Ramos (cell line): ENCODE data around the gene DNM1.

Experiments
- in situ Hi-C: fragments of 300-500 bp; cut with MboI; formaldehyde crosslinking; loops from one replicate; pipeline ENCODE4 v1.14.3; 2022; ENCODE audit warnings: low sequenced_read_pairs; ENCODE audit not compliant: unreplicated experiment

The DNM1 gene

GRCh38 chr9:128247226-128247803 is 44.1 kb downstream of the DNM1 start:
- in situ Hi-C loops, result no loop called here

- in situ Hi-C loops, result no loop called here
These were observed 46.4 kb downstream of the DNM1 start for GRCh38 chr9:128249558-128249907.

GRCh38 chr9:128249908-128250838 is 47.0 kb downstream of the DNM1 start:
- in situ Hi-C loops, result no loop called here

DNA sequence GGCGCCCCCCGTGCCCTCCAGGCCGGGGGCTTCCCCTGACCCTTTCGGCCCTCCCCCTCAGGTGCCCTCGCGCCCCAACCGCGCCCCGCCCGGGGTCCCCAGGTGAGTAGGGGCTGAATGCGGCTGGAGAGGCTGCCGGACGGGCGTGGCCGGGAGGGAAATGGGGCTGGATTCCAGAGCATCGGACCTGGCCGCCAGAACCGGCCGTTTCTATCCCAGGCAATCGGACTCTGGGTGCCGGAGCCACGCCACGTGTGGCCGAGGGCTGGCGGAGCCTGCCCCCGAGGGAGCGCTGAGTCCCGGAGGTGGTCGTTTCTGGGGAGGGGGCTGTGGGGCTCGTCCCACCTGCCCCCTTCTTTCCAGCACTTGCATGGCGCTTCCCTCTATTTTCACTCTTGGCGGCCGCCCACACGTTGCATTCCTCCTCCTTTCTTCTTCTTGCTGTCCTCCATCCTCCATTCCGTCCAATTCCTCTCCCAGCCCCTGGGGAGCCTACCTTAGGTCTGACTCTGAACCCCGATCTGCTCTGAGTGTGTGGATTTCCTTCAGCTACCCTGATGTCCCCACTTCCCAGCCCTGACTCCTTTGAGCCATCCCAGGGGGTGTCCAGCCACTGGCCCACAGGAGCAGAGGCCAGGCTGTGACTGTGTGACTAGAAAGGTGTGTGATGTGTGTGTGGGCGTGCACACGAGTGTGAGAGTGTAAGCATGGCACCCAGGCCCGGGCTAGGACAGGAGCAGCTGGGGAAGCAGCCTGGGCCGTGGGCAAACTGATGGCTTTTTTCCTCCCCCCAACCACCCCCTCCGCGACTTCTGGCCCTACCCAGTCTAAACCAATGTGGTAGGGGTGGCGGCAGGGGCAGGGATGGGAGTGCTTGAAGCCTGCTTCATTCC is 47.9 kb downstream of the DNM1 start:
- in situ Hi-C loops, result no loop called here

DNA sequence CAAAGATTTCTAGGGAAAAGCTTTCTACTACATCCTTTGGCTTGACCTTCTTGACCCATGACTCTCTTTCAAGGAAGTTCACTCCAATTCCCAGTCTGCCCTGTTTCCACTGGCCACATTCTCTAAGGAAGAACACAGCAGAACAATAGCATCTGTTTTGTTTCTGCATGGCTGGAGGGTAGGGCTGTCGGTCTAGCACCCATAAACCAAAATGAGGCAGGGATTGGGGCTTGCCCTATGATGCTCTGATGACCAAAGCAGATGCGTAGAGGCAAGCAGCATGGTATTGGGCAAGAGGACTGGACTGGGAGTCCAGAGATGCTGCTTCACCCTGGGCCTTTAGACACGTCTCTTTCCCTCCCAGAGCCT is 48.5 kb downstream of the DNM1 start:
- in situ Hi-C loops, result no loop called here

DNA sequence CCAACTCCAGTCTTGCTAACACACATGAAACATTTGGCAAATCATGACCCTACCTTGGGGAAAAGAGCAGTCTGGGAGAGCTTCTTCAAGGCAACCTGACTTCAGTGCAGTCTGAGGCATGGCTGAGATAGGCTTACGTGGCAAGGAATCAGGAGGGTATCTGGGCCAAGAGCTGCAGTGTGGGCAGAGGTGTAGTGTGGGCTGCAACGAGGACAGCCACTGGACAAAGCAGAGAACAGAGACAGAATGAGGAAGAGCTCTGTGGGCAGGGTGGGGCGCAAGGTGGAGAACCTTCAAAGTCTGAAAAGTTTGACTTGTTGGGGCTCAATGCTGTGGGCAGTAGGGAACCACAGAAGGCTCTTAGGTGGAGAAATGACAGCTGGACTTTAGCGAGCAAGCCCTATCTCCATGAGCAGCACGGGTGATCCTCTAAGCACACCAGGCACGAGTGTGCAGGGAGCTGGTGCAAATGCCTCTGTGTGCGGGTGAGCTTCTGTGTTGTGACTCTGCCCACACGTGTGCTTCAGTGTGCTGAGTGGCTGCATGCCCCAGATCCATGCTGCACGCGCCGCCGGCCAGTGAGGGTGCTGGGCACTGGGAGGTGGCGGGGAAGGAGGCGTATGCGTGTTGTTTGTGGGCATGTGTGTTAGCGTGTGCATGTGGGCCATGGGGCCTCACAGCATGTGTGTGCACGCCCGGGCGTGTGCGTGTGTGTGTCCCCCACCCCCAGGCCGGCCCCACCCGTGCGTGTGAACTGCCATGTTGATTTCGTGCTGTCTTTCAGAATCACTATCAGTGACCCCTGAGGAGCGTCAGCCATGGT is 49.3 kb downstream of the DNM1 start:
- in situ Hi-C loops, result no loop called here

GRCh38 chr9:128253140-128253990 is 50.2 kb downstream of the DNM1 start:
- in situ Hi-C loops, result no loop called here

DNA sequence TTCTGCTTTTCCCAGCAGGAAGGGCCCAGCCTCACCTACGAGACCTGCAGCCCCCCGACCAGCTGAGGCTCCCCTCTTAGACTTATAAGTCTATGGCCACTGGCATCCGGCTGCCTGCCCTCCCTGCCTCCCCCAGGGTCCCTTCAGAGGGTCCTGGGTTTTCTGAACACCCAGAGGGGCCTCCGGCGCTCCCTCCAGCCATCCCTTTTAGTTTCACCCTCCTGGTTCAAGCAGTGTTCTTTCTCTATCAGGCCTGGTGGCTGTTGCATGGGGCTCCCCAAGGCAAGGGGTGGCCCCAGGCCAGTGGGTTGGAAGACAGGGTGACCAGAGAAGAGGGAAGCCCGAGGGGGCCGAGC is 50.8 kb downstream of the DNM1 start:
- in situ Hi-C loops, result no loop called here

DNA sequence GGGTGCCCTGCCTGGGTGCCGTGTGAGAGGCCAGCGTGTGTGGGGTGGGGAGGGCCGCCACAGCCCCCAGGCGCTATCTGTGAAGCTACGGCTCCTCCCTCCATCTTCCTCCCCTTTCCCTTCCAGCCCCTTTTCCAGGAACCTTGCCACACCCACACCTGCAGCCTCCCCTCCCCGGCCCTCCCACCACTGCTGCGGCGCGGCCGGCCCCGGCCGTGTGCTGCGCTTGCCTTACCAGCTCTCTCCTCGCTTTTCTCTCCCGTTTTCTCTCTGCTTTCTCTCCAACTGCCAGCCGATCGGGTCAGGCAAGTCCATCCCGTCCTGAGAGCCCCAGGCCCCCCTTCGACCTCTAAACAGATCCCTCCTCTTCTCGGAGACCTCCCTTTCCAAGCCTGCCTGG is 51.2 kb downstream of the DNM1 start:
- in situ Hi-C loops, result no loop called here

DNA sequence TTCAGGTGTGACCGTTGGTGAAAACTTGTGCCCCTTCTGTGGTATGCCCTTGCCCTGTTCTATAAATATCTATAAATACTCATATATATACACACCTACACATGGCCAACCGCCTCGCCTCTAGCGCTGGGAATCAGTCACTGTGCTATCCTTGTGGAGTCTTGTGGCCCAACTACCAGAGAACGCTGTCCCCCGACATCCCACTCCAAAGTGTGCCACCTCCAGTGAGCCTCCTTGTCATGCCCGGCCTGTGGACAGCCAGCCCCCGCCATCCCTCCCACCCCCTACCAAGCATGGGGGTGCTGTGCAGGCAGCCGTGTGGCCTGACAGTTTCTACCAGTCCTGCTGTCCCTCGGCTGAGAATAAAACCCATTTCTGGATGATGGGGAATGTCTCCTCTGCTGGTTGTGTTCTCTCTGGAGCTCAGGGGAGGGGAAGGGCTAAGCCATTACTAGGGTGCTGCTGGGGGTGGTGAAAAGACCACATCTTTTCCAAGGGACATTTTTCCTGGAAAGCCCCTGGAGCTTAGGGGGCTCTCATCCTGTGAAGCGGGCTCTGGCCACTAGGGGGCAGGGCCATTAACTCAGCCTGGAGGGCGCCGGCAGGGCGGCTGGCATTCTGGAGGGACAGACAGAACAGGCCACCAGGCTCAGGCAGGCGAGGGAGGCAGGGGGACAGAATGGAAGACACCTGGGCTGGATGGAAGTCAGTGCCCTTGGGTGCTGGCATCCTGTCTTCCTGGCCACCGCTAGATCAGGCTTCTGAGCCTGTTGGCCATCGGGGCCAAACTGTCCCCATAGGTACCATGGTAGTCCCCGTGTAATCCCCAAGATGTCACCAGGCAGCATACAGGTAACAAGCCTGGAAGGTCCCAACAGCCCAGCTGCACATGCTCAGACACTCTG is 51.9 kb downstream of the DNM1 start:
- in situ Hi-C loops, result no loop called here

DNA sequence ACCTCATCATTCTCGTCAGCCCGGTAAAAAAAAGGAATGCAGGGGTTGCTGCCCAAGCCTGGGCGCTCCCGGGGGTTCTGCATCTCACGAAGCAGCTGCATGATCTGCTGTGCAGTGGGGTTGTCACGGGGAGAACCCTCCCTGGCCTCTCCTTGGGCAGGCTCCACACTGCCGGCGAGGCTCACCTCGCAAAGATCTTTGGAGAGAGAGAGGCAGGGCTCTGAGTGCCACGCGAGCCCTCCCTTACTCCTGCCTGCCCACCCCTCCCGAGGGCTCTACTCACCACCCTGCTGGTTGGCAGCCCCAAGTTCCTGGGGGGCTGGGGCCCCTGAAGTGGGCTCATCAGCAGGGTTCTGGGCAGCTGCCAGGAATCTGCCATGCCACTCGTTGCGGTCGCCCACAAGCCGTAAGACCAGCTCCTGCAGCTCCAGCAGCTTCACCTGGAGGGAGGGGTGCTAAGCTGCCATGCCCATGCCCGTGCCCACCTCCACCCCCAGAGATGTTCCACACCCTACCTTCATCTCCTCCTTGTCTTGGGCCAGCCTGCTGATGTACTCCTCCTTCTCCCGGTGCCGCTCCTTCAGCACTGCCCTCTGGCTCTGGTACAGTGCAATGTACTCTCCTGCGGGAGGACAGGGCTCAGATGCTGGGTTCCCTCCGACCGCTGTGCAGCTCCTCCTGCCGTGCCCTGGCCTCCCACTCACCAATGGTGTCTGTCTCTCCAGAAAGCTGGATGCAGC is 54.1 kb downstream of the DNM1 start:
- in situ Hi-C loops, result no loop called here

DNA sequence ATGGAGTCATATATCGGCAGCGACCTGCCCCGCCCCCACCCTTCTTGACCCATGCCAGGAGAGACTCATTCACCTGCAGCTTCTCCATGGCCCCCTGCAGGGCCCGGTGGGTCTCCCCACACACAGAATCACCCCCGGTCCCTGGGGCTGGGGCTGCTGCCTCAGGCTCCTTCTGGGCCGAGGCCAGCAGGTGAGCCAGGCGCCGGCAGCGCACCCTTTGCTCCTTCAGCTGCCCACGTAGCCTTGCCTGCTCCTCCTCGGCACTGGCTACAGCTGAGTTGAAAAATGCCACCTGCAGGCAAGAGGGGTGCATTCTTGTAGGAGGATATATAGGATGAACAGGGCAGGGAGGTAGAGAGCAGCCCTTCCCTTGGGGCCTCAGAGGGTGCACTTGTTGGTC is 54.7 kb downstream of the DNM1 start:
- in situ Hi-C loops, result no loop called here

DNA sequence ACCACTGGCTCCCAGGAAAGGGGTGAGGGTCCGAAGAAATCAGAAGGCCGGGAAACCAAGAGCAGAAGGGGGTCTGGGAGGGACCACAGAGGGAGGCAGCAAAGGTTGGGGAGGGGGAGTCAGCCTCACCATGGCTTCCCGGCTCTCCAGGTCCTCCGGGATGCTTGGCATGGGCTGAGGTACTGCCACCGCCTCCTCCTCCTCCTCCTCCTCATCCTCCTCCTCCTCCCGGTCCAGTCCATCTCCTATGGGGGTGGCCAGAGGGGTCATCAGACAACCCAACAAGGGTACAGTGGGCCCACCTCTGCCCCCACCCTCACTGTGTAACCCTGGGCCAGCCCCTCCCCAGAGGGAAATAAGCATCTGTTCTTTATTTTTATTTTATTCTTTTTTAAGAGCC is 55.1 kb downstream of the DNM1 start:
- in situ Hi-C loops, result no loop called here

- in situ Hi-C loops, result no loop called here
These were observed 56.0 kb downstream of the DNM1 start for GRCh38 chr9:128259156-128259555.

DNA sequence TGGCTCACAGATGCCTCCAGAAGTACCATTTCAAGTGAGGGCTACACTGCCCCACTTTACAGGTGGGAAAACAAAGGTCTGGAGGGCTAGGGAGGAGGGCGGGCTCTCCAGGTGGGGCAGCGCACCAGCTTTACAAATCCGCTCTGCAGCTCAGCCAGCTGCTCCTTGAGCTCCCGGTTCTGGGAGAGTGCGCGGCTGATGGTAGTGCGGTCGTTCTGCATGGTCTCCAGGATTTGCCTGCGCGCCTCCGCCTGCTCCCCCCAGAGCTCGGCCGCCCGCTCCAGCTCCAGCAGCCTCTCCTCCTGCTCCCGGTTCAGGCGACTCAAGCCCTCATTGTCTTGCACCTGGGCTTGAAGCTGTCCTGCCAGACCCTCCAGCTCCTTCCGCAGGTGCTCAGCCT is 57.2 kb downstream of the DNM1 start:
- in situ Hi-C loops, result no loop called here

- in situ Hi-C loops, result no loop called here
These were observed 59.5 kb downstream of the DNM1 start for GRCh38 chr9:128262687-128263086.

DNA sequence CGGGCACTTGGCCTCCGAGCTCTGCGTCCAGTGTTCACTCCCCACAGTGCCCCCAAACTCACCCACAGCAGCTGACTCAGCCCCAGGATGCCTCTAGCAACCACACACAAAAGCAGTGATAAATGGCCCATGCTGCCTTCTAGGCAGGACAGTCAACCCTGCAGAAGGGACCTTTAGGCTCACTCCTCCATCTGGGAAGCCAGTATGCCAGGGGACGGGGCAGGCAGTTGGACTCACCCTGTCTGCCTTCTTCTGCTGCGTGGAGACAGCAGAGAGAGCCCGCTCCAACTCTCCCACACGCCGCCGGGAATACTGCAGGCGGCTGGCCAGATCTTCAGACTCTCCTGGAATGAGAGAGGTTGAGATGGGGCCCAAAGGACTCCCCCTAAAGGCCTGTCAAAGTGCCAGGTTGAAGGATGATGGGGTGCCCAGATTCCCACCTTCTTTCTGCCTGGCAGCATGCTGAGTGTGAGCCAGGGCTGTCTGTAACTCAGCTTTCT is 62.2 kb downstream of the DNM1 start:
- in situ Hi-C loops, result no loop called here
